RPMI7951 (cell line): ENCODE data around the gene ZNF469. TPM values are rescaled to one million over a fixed set of nuclear protein-coding genes. Genes with fewer than 3 reads are reported as not detected.
"Not testable (repeated sequence)": the region's sequence is repeated elsewhere in the genome, so short reads cannot be mapped to it uniquely, and the experiment has no call there.

ENCODE experiments used
- DNase-seq: peaks from one replicate; pipeline ENCODE4 v3.0.0-alpha.2; 2012; ENCODE audit warnings: low read depth
- total RNA-seq: library from RNA; depleted of rRNA; stranded (reverse); fragments of >200 nt; shearing (Covaris generic); gene quantifications from 2 replicates; pipeline ENCODE4 v1.2.3, GENCODE V29; 2014

Gene ZNF469
- total RNA-seq, 1 experiment from 2014 or later, result 0.12 TPM

DNA sequence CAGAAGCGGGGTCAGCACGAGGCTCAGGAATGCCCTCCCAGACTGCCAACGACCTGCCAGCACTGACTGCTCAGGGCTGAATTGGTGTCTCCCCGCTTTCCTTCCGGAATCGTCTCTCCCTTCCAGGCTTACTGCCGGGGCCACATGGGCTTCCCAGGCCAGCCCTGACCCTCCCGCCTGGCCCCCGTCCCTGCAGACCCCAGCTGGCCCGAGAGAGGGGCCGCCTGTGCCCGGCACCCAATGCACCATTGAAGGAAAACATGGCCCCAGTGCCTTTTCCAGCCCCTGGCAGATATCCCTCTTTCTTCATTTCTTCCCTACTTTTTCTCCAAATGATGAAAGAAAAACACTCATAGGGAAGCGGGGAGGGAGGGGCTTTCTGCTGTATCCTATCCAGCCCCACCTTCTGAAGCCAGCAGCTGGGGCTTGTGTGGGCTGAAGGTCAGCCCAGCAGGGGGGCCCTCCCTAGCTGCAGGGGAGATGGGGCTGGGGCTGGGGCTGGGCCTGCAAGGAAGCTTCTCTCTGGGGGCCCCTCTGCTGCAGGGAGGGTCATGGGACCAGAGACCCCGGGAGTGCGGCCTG lies 25.9 kb downstream of the ZNF469 start:
- no peak for DNase-seq

DNA sequence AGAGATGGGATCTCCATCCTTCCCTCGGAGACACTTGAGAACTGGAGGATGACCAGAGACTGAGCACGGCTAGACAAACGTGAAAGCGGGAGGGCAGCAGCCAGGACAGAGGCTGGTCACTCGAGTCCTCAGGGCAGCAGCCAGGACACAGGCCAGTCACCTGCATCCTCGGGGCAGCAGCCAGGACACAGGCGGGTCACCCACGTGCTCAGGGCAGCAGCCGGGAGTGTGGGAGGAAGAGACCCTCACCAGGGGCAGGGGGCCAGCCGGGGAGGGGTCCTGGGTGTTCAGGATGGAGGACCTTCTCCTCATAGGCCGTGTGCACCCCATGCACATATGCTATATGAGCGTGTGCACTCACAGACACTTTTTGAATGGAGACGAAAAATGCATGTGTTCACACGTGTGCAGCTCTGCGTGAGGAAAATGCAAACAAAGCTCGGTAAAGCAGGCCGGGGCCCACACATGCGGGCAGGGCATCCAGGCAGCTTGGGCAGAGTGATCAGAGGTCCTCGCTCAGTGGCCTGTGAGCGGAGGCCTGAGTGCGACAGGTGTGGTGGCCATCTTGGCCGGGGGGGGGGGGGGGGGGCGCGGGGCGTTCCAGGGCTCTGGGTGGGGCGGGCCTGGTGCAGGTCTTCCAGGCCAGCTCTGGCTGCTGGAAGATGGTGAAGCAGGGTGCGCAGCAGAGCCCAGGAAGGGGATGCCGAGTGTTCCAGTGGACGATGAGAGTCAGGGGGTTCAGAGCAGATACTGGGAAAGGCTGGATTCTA lies 26.7 kb downstream of the ZNF469 start:
- no peak for DNase-seq

- not testable (repeated sequence) for DNase-seq
Observed at GRCh38 chr16:88410297-88410968, 27.7 kb downstream of the ZNF469 start.

GRCh38 chr16:88411951-88412576 lies 29.3 kb downstream of the ZNF469 start:
- DNase-seq, result no peak

GRCh38 chr16:88412766-88413165 lies 30.0 kb downstream of the ZNF469 start:
- DNase-seq, result no peak

- DNase-seq, result no peak
Observed at GRCh38 chr16:88413231-88413630, 30.5 kb downstream of the ZNF469 start.

DNA sequence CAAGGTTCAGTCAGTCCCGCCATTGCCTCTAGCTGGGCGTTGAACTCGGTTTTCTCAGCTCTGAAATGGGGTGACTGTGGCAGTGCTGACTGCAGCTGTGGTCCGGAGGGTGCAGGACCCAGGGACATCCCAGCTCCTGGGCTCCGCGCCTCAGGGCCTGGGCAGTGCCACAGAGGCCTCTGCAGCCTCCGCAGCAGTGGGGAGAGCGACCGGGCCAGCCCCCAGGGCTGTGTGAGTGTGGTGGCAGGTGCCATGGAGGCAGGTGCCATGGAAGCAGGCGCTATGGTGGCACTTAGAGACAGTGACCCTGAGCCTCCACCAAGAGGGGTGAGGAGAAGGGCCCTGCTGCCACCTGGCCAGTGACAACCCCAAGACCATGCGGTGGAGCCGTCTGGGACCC lies 30.9 kb downstream of the ZNF469 start:
- no peak for DNase-seq

- DNase-seq, result no peak
Observed at GRCh38 chr16:88414521-88415380, 32.0 kb downstream of the ZNF469 start.

DNA sequence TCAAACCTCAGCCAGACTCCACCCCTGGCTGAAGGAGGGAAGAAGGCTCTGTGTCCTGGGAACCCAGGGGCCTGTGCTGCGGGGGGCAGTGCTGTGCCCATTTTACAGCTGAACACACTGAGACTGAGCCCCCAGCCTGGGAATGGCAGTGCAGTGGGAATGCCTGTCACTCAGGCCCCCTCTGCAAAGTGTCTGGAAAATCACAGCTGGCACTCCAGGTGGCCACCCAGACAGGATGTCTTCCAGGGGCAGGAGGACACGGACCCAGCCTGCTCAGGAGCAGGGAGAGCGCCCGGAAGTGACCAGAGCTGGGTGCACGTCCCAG lies 32.6 kb downstream of the ZNF469 start:
- DNase-seq, result no peak

DNA sequence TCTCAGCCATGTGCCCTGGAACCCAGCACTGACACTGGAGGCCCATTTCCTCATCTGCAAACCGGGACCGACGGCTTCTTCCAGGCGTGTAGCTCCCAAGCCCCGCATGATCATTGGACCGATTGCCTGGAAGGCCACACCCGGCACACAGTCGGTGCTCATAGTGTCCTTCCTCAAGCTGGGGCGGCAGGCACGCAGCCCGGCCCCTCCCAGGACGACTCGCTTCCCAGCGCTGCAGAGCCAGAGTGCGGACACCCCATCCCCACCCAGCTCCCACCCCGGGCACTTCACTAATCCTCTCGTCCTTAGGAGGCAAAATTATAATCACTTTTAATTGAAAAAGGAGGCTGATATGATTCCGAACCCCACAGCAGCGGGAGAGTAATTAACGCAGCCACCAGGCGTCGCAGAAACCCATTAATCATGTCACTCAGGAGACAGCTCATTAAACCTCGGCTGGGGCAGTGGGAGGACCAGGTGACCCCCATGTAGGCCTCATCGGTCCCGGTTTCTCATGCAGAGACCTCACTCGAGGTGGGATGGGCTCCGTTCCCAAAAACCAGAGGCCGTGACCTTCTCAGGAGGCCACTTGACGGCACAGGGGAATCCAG lies 33.1 kb downstream of the ZNF469 start:
- DNase-seq, result no peak

GRCh38 chr16:88416686-88417085 lies 33.9 kb downstream of the ZNF469 start:
- no peak for DNase-seq

DNA sequence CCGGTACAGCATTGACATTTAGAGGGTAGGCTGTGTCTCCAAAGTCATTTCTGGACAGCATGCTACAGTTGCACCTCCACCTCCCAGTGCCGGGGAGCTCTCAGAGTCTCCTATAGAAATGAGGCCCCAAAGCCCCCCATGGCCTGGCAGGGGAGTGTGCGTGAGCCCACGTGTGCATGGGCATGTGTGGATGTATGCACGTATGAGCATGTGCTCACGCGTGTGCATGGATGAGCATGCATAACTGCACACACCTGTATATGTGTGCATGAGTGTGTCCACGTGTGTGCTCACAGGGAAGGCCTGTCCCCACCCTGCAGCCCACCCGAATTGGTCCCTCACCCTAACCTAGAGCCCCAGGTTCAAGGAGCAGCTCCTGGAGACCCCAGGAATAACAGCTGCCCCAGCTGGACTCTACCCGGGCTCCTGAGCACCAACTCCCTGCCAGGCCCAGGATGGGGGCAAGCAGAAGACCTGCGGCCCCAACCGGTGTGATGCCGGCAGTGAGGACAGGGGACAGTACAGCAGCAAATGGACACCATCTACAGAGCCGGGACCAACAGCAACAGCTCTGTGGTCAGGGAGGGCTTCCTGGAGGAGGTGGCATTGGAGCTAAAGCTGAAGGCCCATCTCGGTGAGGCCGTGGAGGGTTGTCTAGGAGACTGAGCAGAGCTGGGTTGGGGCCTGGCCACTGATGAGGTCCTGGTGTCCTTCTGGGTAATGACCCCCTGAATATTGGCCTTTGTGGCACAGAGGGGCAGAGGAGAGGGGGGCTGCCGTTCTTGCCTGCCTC lies 35.1 kb downstream of the ZNF469 start:
- DNase-seq, result no peak

- no peak for DNase-seq
Observed at GRCh38 chr16:88418869-88419268, 36.1 kb downstream of the ZNF469 start.

DNA sequence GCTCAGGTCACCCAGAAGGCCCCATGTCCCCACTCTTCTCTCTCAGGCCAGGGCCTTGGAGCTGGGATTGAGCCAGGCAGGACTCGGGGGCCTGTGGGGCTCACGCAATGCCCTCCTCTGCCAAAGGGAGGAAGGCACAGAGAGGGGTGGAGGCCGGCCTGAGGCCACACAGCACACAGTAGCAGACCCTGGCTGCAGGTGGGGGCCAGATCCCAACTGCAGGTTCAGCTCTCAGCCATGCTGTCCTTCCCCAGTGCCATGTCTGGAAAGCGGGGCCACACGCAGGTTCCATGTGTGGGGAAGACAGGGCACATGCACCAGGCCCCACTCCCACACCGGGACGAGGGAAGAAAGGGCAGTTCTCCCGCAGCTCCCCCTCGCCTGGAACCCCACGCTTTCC lies 37.0 kb downstream of the ZNF469 start:
- DNase-seq, result no peak

GRCh38 chr16:88420496-88420895 lies 37.7 kb downstream of the ZNF469 start:
- no peak for DNase-seq

DNA sequence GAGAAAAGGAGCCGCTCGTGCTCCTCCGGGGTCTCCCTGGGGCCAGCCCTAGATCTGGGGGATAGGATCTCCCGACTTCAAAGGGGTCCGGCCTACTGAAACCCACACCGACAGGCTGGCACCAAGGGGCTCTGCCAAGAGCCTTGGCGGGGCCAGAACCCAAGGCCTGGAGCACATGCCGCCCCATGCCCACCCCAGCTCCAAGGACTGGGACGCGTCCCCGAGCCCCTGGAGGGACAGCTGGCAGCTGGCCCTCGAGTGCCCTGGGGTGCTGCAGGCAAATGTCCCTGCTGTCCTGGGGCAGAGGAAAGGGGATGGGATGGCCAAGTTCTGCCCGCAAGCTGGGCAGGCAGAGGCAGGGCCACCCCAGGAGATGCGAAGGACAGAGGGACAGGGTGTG lies 38.5 kb downstream of the ZNF469 start:
- DNase-seq, result no peak

DNA sequence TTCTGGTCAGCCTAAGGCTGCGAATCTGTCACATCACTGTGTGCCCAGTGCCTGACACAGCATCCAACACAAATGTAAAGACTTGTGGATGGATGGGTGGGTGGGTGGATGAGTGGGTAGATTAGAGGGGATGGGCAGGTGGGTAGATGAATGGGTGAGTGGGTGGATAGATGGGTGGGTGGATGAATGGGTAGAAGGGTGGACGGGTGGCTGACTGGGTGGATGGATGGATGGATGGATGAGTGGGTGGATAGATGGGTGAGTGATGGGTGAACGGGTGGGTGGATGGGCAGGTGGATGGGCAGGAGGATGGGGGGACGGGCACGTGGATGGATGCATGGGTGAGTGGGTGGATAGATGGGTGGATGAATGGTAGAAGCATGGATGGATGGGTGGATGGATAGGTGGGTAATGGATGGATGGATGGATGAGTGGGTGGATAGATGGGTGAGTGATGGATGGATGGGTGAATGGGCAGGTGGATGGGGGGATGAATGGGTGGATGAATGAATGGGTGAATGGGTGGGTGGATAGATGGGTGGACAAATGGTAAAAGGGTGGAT lies 39.2 kb downstream of the ZNF469 start:
- DNase-seq, result no peak

GRCh38 chr16:88422733-88423447 lies 40.1 kb downstream of the ZNF469 start:
- no peak for DNase-seq

- no peak for DNase-seq
Observed at GRCh38 chr16:88423448-88423850, 40.7 kb downstream of the ZNF469 start.
